Panc1 (cell line): ENCODE results near the gene GCNT3. TPM values are rescaled to one million over a fixed set of nuclear protein-coding genes. Genes with fewer than 3 reads are reported as not detected.

Experiments used
- ATAC-seq: fragments of 200-7000 bp; cut with Tn5 transposase; 2 replicates; pipeline ENCODE4 v1.9.1; 2020; ENCODE audit warnings: mild to moderate bottlenecking, moderate library complexity
- BruUV-seq: library from RNA; stranded (reverse); fragments of 400-500 nt; replicated peaks from 2 replicates; lab custom pipeline; 2021; lab: Mats Ljungman, UMichigan
- CTCF ChIA-PET: fragments of 300-600 bp; sonication (Branson Sonifier 250); formaldehyde crosslinking; loops from one replicate; lab custom pipeline; 2022; ENCODE audit warnings: antibody characterized with exemption; lab: Charles Lee
- POLR2A ChIA-PET: fragments of 300-600 bp; sonication (Branson Sonifier 250); formaldehyde crosslinking; loops from one replicate; lab custom pipeline; 2022; ENCODE audit warnings: antibody characterized with exemption; lab: Charles Lee
- DNase-seq: peaks from one replicate; pipeline ENCODE4 v3.0.0-alpha.2; 2010; ENCODE audit warnings: low read depth, low spot score
- H3K27ac ChIP-seq: 2 replicates; pipeline ENCODE4 v1.5.1; 2011; ENCODE audit warnings: mild to moderate bottlenecking, low read length, inconsistent platforms
- H3K27me3 ChIP-seq: fragments of 200-500 bp; sonication (Bioruptor generic); 2 replicates; pipeline ENCODE4 v1.6.0; 2014; ENCODE audit warnings: low read length, inconsistent platforms; ENCODE audit not compliant: control insufficient read depth, insufficient read depth
- H3K36me3 ChIP-seq: fragments of 200-500 bp; sonication (Bioruptor generic); 2 replicates; pipeline ENCODE4 v1.5.1; 2014; ENCODE audit warnings: inconsistent platforms, mild to moderate bottlenecking, low read length, moderate library complexity; ENCODE audit not compliant: control insufficient read depth, insufficient read depth
- H3K4me1 ChIP-seq: 2 replicates; pipeline ENCODE4 v1.5.1; 2011; ENCODE audit warnings: inconsistent platforms, mild to moderate bottlenecking, low read length, moderate library complexity; ENCODE audit not compliant: control insufficient read depth, insufficient read depth
- H3K4me3 ChIP-seq, 2 experiments: 2 replicates each; pipeline ENCODE4 v1.5.1; 2011 to 2012; ENCODE audit warnings: low read depth in 2 of 2, low read length in 2 of 2, mild to moderate bottlenecking in 2 of 2, inconsistent platforms in 1 of 2, moderate library complexity in 1 of 2
- H3K9me3 ChIP-seq: fragments of 200-500 bp; sonication (Bioruptor generic); 2 replicates; pipeline ENCODE4 v1.5.1; 2014; ENCODE audit warnings: low read depth, mild to moderate bottlenecking, inconsistent platforms, low read length, moderate library complexity; ENCODE audit not compliant: control insufficient read depth, insufficient read depth
- CTCF ChIP-seq: fragments of 450-650 bp; IDR thresholded peaks from 2 replicates; pipeline ENCODE4 v1.5.1; 2017; ENCODE audit warnings: mild to moderate bottlenecking
- POLR2AphosphoS5 ChIP-seq: IDR thresholded peaks from 2 replicates; pipeline ENCODE4 v1.6.1; 2012; ENCODE audit warnings: mild to moderate bottlenecking, low read depth, low read length, moderate library complexity
- REST ChIP-seq, 2 experiments: IDR thresholded peaks; 2 replicates each; pipeline ENCODE4 v1.6.1; 2011 to 2012; ENCODE audit warnings: low read depth in 2 of 2, control low read depth in 1 of 2, low read length in 1 of 2, mild to moderate bottlenecking in 1 of 2, moderate library complexity in 1 of 2; ENCODE audit not compliant: insufficient read depth in 1 of 2
- SIN3A ChIP-seq: IDR thresholded peaks from 2 replicates; pipeline ENCODE4 v1.6.1; 2012; ENCODE audit warnings: low read depth, mild to moderate bottlenecking, low read length, moderate library complexity, borderline replicate concordance; ENCODE audit not compliant: insufficient read depth
- TCF7L2 ChIP-seq: IDR thresholded peaks from 2 replicates; pipeline ENCODE4 v1.6.1; 2011; ENCODE audit warnings: mild to moderate bottlenecking, low read depth, low read length, inconsistent platforms
- in situ Hi-C: cut with HindIII; loops from 2 replicates; pipeline ENCODE4 v1.10.0; 2016; ENCODE audit warnings: low sequenced_read_pairs, low pct_unique_long_range_greater_than_20kb
- intact Hi-C: fragments of 100-400 bp; cut with micrococcal nuclease; formaldehyde crosslinking; loops from one replicate; pipeline ENCODE4 v1.10.0; 2022; ENCODE audit not compliant: unreplicated experiment
- total RNA-seq: library from RNA; stranded (reverse); gene quantifications from one replicate; pipeline ENCODE4 v1.2.1, GENCODE V29; 2021; ENCODE audit not compliant: unreplicated experiment

GCNT3 gene
- total RNA-seq, 1 experiment from 2014 or later = not detected

GRCh38 chr15:59587085-59587826, 24.3 kb upstream of the GCNT3 start:
- CTCF ChIA-PET = no interaction called here
- intact Hi-C loops (no loop called here), in situ Hi-C loops (no loop called here)
- DNase-seq (no peak), ATAC-seq (no peak)
- H3K27ac ChIP-seq = no peak overlapping the region
- H3K36me3 ChIP-seq = no peaks in the 10 kb centered on the region
- peaks cover 3% of the 10 kb centered on the region; the same call in 1 of the 2 replicates for H3K4me1 ChIP-seq
- TF ChIP-seq REST (IDR thresholded peaks at IDR 0.05; ENCODE audit: insufficient read depth in 1 of 2, low read depth in 2 of 2, low read length in 1 of 2) (no peak), TCF7L2 (no peak), POLR2AphosphoS5 (no peak), CTCF (no peak), SIN3A (no peak)
- H3K4me3 ChIP-seq = no peak overlapping the region
- H3K27me3 ChIP-seq = no peaks in the 10 kb centered on the region
- no peaks in the 10 kb centered on the region for H3K9me3 ChIP-seq
- no TSS peak for BruUV-seq
- POLR2A ChIA-PET = no interaction called here

DNA sequence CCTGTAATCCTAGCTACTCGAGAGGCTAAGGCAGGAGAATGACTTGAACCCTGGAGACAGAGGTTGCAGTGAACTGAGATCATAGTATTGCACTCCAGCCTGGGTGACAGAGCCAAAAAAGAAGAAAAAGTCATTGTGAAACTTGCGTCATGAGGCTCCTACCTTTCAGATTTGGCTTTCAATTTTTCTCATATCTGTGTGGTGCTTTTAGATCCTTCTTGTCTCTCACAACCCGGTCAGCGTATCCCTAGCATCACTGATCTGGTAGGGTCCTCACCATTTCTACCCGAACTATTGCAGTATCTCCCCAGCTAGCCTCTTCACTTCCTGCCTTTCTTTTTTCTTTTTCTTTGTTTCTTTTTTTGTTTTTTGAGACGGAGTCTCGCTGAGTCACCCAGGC, 21.6 kb upstream of the GCNT3 start:
- Histone ChIP-seq H3K9me3 (no peaks in the 10 kb centered on the region), H3K4me1 (peaks cover 3% of the 10 kb centered on the region; the same call in 1 of the 2 replicates), H3K36me3 (no peaks in the 10 kb centered on the region), H3K4me3 (no peak overlapping the region), H3K27me3 (no peaks in the 10 kb centered on the region), H3K27ac (no peak overlapping the region)
- in situ Hi-C loops (no loop called here), intact Hi-C loops (no loop called here)
- BruUV-seq = no TSS peak
- TF ChIP-seq CTCF (no peak), POLR2AphosphoS5 (no peak), REST (IDR thresholded peaks at IDR 0.05; ENCODE audit: insufficient read depth in 1 of 2, low read depth in 2 of 2, low read length in 1 of 2) (no peak), SIN3A (no peak), TCF7L2 (no peak)
- CTCF ChIA-PET = no interaction called here
- ATAC-seq (no peak), DNase-seq (no peak)
- POLR2A ChIA-PET = no interaction called here
